WI38 (cell line): ENCODE measurements around the gene RANGRF.

Experiments
- H3K4me3 ChIP-seq: 2 replicates; pipeline ENCODE4 v1.5.1; 2011; ENCODE audit warnings: low read depth, mild to moderate bottlenecking, control low read depth, low read length
- CTCF ChIP-seq: IDR thresholded peaks from 2 replicates; pipeline ENCODE4 v1.5.1; 2012; ENCODE audit warnings: low read depth, mild to moderate bottlenecking, control low read depth, low read length

The RANGRF gene

GRCh38 chr17:8275421-8276290 is 12.8 kb upstream of the RANGRF start:
- TF ChIP-seq CTCF, result no peak

GRCh38 chr17:8277317-8277716 is 11.2 kb upstream of the RANGRF start:
- H3K4me3 ChIP-seq, result no peak overlapping the region
- TF ChIP-seq CTCF, result no peak

More at GRCh38 chr17:8275421-8276290, 12.8 kb upstream of the RANGRF start:
- H3K4me3 ChIP-seq, result no peak overlapping the region

- H3K4me3 ChIP-seq, result no peak overlapping the region
- no peak for TF ChIP-seq CTCF
These were observed 6.1 kb upstream of the RANGRF start for GRCh38 chr17:8282345-8282744.

- H3K4me3 ChIP-seq, result no peak overlapping the region
- no peak for TF ChIP-seq CTCF
These were observed 5.1 kb upstream of the RANGRF start for GRCh38 chr17:8283356-8283755.

GRCh38 chr17:8284126-8284525 is 4.3 kb upstream of the RANGRF start:
- no peak for TF ChIP-seq CTCF
- H3K4me3 ChIP-seq, result no peak overlapping the region

GRCh38 chr17:8285270-8286181 is 2.9 kb upstream of the RANGRF start:
- TF ChIP-seq CTCF, result no peak

More at GRCh38 chr17:8285270-8286181, 2.9 kb upstream of the RANGRF start:
- H3K4me3 ChIP-seq, result no peak overlapping the region
